ENCODE results near the gene RNF144A. TPM values are rescaled to one million over a fixed set of nuclear protein-coding genes. Genes with fewer than 3 reads are reported as not detected.

The RNF144A gene
- polyA plus RNA-seq, 1 of the 3 experiments (the other 2 are of a cell fraction) = 15.6 TPM

DNA sequence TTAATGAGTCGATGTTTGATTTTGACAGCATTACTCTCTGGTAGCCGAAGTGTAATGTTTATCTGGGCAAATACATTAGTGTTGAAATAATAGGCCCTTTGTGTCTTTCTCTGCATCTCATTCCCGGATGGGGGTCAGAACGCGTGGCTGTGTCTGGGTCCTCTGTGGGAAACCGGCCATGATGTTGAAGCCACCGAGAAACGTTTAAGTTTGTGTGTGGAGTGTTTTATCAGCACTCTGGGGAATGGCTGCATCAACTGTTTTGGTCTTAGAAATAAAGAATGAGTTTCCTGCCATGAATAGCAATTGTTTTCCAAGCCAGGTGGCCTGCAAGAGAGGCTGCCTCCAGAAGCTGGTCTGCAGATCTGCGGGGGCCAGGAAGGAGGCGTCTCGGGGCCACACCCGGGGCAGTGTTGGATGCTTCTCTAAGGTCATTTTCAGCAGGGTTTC, 69.7 kb downstream of the RNF144A start:
- DNase-seq = no peak

More for the DNA sequence above, 69.7 kb downstream of the RNF144A start:
- Histone ChIP-seq H3K4me3 (ENCODE audit: low read depth in 2 of 2, low read length in 1 of 2) (no peak overlapping the region), H3K4me1 (ENCODE audit: control insufficient read depth in 1 of 2, insufficient read depth in 2 of 2, low read depth in 1 of 2, low read length in 1 of 2) (peaks cover 0 to 40% of the 10 kb centered on the region in 2 experiments; a peak in 2 of 4 replicates), H2AFZ (ENCODE audit: low read depth) (no peak overlapping the region), H4K20me1 (ENCODE audit: insufficient read depth) (no peaks in the 10 kb centered on the region), H3K27ac (ENCODE audit: low read depth in 2 of 2, low read length in 1 of 2) (peak overlapping the region; percentile 26 to 47; a peak in 2 of 4 replicates), H3K79me2 (ENCODE audit: insufficient read depth) (no peaks in the 10 kb centered on the region), H3K9me3 (no peaks in the 10 kb centered on the region), H3F3A (replicated peaks; ENCODE audit: insufficient read depth) (no peaks in the 10 kb centered on the region), H3K4me2 (no peak overlapping the region), H3K36me3 (replicated peaks in 1 of 2; ENCODE audit: control insufficient read depth in 1 of 2, insufficient read depth in 2 of 2, low read length in 1 of 2) (peaks cover 2 to 10% of the 10 kb centered on the region in 2 experiments), H3K9ac (no peak overlapping the region), H3K9me2 (no peaks in the 10 kb centered on the region), H3K27me3 (ENCODE audit: insufficient read depth) (no peaks in the 10 kb centered on the region)
- 80% methylated on average over 12 of the region's 12 CpGs for WGBS (ENCODE audit: low lambda C conversion rate)
- TF ChIP-seq ELF1 (IDR thresholded peaks at IDR 0.05) (no peak), RCOR1 (IDR thresholded peaks at IDR 0.05; ENCODE audit: low read length) (no peak), TAF1 (IDR thresholded peaks at IDR 0.05; ENCODE audit: borderline replicate concordance, low read depth, low read length) (no peak), FOXJ3 (CRISPR knock-in tag; IDR thresholded peaks at IDR 0.05) (no peak), GATA2 (CRISPR knock-in tag; IDR thresholded peaks at IDR 0.05) (no peak), FOXM1 (IDR thresholded peaks at IDR 0.05; ENCODE audit: low read depth) (no peak), EZH2phosphoT487 (IDR thresholded peaks at IDR 0.05; ENCODE audit: borderline replicate concordance, low read depth) (no peak), TEAD4 (IDR thresholded peaks at IDR 0.05; ENCODE audit: borderline replicate concordance, insufficient read depth) (no peak), NFIC (IDR thresholded peaks at IDR 0.05; ENCODE audit: borderline replicate concordance) (no peak), NRF1 (IDR thresholded peaks at IDR 0.05; ENCODE audit: low read depth, low read length) (no peak), EP300 (IDR thresholded peaks at IDR 0.05; ENCODE audit: borderline replicate concordance in 1 of 2, low read depth in 1 of 2, low read length in 1 of 2) (no peak)
- TF ChIP-seq, protein P1, sequence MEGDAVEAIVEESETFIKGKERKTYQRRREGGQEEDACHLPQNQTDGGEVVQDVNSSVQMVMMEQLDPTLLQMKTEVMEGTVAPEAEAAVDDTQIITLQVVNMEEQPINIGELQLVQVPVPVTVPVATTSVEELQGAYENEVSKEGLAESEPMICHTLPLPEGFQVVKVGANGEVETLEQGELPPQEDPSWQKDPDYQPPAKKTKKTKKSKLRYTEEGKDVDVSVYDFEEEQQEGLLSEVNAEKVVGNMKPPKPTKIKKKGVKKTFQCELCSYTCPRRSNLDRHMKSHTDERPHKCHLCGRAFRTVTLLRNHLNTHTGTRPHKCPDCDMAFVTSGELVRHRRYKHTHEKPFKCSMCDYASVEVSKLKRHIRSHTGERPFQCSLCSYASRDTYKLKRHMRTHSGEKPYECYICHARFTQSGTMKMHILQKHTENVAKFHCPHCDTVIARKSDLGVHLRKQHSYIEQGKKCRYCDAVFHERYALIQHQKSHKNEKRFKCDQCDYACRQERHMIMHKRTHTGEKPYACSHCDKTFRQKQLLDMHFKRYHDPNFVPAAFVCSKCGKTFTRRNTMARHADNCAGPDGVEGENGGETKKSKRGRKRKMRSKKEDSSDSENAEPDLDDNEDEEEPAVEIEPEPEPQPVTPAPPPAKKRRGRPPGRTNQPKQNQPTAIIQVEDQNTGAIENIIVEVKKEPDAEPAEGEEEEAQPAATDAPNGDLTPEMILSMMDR (IDR thresholded peaks at IDR 0.05) = no peak
- TF ChIP-seq, protein P2, sequence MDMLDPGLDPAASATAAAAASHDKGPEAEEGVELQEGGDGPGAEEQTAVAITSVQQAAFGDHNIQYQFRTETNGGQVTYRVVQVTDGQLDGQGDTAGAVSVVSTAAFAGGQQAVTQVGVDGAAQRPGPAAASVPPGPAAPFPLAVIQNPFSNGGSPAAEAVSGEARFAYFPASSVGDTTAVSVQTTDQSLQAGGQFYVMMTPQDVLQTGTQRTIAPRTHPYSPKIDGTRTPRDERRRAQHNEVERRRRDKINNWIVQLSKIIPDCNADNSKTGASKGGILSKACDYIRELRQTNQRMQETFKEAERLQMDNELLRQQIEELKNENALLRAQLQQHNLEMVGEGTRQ (IDR thresholded peaks at IDR 0.05; ENCODE audit: borderline replicate concordance, low read depth, low read length) = no peak
- TF ChIP-seq, protein P3, sequence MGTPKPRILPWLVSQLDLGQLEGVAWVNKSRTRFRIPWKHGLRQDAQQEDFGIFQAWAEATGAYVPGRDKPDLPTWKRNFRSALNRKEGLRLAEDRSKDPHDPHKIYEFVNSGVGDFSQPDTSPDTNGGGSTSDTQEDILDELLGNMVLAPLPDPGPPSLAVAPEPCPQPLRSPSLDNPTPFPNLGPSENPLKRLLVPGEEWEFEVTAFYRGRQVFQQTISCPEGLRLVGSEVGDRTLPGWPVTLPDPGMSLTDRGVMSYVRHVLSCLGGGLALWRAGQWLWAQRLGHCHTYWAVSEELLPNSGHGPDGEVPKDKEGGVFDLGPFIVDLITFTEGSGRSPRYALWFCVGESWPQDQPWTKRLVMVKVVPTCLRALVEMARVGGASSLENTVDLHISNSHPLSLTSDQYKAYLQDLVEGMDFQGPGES (IDR thresholded peaks at IDR 0.05; ENCODE audit: low read depth, low read length) = no peak
- TF ChIP-seq, protein P4, sequence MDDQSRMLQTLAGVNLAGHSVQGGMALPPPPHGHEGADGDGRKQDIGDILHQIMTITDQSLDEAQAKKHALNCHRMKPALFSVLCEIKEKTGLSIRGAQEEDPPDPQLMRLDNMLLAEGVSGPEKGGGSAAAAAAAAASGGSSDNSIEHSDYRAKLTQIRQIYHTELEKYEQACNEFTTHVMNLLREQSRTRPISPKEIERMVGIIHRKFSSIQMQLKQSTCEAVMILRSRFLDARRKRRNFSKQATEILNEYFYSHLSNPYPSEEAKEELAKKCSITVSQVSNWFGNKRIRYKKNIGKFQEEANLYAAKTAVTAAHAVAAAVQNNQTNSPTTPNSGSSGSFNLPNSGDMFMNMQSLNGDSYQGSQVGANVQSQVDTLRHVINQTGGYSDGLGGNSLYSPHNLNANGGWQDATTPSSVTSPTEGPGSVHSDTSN (IDR thresholded peaks at IDR 0.05) = no peak
- ChIA-PET POLR2A (no interaction called here), CTCF (interaction anchor here (0.6 to 1.6 kb wide), 3 partner anchors 19 to 70 kb away, joined by 3 to 5 read pairs (median 4); no protein-coding TSS in a partner anchor)
